Glomerular endothelial cell (primary cell): ENCODE results near the gene PROC. TPM values are rescaled to one million over a fixed set of nuclear protein-coding genes. Genes with fewer than 3 reads are reported as not detected.

Experiments used
- DNase-seq: peaks from one replicate; pipeline ENCODE4 v3.0.0-alpha.2; 2011; ENCODE audit warnings: low read depth, low spot score; ENCODE audit errors: extremely low read depth
- total RNA-seq: library from RNA; depleted of rRNA; stranded (reverse); fragments of >200 nt; gene quantifications from 2 replicates; pipeline ENCODE4 v1.2.3, GENCODE V29; 2015

Gene PROC
- total RNA-seq, 1 donor from 2014 or later = not detected

- no peak for DNase-seq
Observed at GRCh38 chr2:127453392-127454171, 35.4 kb downstream of the PROC start.

- DNase-seq = no peak
Observed at GRCh38 chr2:127454595-127455565, 36.7 kb downstream of the PROC start.

GRCh38 chr2:127455566-127456493 lies 37.6 kb downstream of the PROC start:
- no peak for DNase-seq

- DNase-seq = no peak
Observed at GRCh38 chr2:127456960-127457359, 38.7 kb downstream of the PROC start.

GRCh38 chr2:127462461-127462860 lies 44.2 kb downstream of the PROC start:
- no peak for DNase-seq

GRCh38 chr2:127463155-127463991 lies 45.1 kb downstream of the PROC start:
- DNase-seq = no peak

GRCh38 chr2:127464470-127465257 lies 46.4 kb downstream of the PROC start:
- DNase-seq = no peak

GRCh38 chr2:127465258-127465657 lies 47.0 kb downstream of the PROC start:
- DNase-seq = no peak

GRCh38 chr2:127469051-127469450 lies 50.8 kb downstream of the PROC start:
- no peak for DNase-seq

- no peak for DNase-seq
Observed at GRCh38 chr2:127469974-127470373, 51.7 kb downstream of the PROC start.

GRCh38 chr2:127471286-127471988 lies 53.2 kb downstream of the PROC start:
- no peak for DNase-seq

GRCh38 chr2:127472268-127472667 lies 54.0 kb downstream of the PROC start:
- no peak for DNase-seq

- no peak for DNase-seq
Observed at GRCh38 chr2:127475788-127476187, 57.6 kb downstream of the PROC start.

Other genes with a start within 250 kb of the PROC start
- 1.9 and 2.3 TPM in 2 replicates for gene CYP27C1, start 198.1 kb upstream of the PROC start, total RNA-seq
- 25.5 and 35.5 TPM in 2 replicates for gene ERCC3, start 124.3 kb upstream of the PROC start, total RNA-seq
- 18.4 and 21.0 TPM in 2 replicates for gene MAP3K2, start 30.5 kb upstream of the PROC start, total RNA-seq
- gene IWS1, start 108.1 kb downstream of the PROC start, total RNA-seq = 35.3 and 46.2 TPM in 2 replicates
- gene MYO7B, start 117.3 kb downstream of the PROC start, total RNA-seq = 0.05 and 1.2 TPM in 2 replicates
- gene GPR17, start 227.7 kb downstream of the PROC start, total RNA-seq = not detected in 2 replicates